A673 (cell line): ENCODE data around the gene TPK1.

Experiments used
- CTCF ChIP-seq: fragments of 300-800, 200-600 bp; sonication (generic); conservative IDR thresholded peaks from 2 replicates; pipeline ENCODE4 v1.5.1; 2017; ENCODE audit warnings: low read depth, mild to moderate bottlenecking, antibody characterized with exemption, low read length, moderate library complexity, mixed read lengths
- EZH2 ChIP-seq: fragments of 200-600 bp; sonication (generic); IDR thresholded peaks from 2 replicates; pipeline ENCODE4 v1.6.1; 2017; ENCODE audit warnings: borderline replicate concordance, low read depth, mild to moderate bottlenecking, mixed read lengths, antibody characterized with exemption, low read length; ENCODE audit not compliant: poor library complexity, severe bottlenecking

- TF ChIP-seq CTCF (no peak), EZH2 (no peak)
Measured at GRCh38 chr7:144884896-144885295, 49.0 kb upstream of the TPK1 start.
